Right lobe of liver (tissue), 4 donors: ENCODE measurements around the gene ANKRD16.

Source experiments
- POLR2A ChIP-seq: fragments of 450-650 bp; IDR thresholded peaks from one replicate; pipeline ENCODE4 v1.6.1; 2017; ENCODE audit warnings: antibody characterized with exemption, mild to moderate bottlenecking
- TF ChIP-seq, protein P1 (sequence below), 4 donors: fragments of 200-600 bp in 3 of 4; fragments of 450-650 bp in 1 of 4; IDR thresholded peaks; one replicate each; pipeline versions ENCODE4 v1.5.1 to v1.8.0; 2016 to 2022; ENCODE audit warnings: antibody characterized with exemption in 4 of 4, mild to moderate bottlenecking in 2 of 4
- donor health status: DM: no; HTN: no; CAD: no.
- donor health status: DM: no; HTN: no; CAD: no.
- donor health status: DM: no; HTN: yes; CAD: no.

DNA sequence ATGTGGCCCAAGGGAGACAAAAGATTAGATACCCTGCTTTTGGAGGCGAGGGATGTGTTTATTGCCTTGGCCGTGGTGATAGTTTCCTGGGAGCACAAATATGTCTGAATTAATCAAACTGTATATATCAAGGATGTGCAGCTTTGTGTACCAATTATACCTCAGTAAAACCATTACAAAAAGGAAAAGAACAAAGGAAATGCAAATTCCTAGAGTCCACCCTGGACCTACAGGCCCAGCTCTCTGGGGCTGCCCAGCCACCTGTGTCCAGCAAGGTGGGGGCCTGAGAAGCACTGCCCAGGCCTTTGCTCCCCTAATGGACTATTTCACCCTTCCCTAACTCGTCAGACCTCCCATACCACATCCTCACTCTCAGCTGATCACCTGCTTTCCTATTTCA, 20.5 kb downstream of the ANKRD16 start:
- TF ChIP-seq, protein P1, sequence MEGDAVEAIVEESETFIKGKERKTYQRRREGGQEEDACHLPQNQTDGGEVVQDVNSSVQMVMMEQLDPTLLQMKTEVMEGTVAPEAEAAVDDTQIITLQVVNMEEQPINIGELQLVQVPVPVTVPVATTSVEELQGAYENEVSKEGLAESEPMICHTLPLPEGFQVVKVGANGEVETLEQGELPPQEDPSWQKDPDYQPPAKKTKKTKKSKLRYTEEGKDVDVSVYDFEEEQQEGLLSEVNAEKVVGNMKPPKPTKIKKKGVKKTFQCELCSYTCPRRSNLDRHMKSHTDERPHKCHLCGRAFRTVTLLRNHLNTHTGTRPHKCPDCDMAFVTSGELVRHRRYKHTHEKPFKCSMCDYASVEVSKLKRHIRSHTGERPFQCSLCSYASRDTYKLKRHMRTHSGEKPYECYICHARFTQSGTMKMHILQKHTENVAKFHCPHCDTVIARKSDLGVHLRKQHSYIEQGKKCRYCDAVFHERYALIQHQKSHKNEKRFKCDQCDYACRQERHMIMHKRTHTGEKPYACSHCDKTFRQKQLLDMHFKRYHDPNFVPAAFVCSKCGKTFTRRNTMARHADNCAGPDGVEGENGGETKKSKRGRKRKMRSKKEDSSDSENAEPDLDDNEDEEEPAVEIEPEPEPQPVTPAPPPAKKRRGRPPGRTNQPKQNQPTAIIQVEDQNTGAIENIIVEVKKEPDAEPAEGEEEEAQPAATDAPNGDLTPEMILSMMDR (IDR thresholded peaks at IDR 0.05): no peak
- no peak for TF ChIP-seq POLR2A
